Vagina (tissue), 2 donors: ENCODE results near the gene PSTK. TPM values are rescaled to one million over a fixed set of nuclear protein-coding genes. Genes with fewer than 3 reads are reported as not detected.

ENCODE experiments used
- DNase-seq, 2 donors: peaks; one replicate each; pipeline ENCODE4 v3.0.0-alpha.2; 2017; ENCODE audit errors: extremely low spot score in 2 of 2
- H3K27ac ChIP-seq: fragments of 200-600 bp; sonication (generic); one replicate; pipeline ENCODE4 v1.5.1; 2019
- H3K27me3 ChIP-seq: fragments of 200-600 bp; sonication (generic); one replicate; pipeline ENCODE4 v1.5.1; 2019
- H3K36me3 ChIP-seq, 2 donors: fragments of 200-600 bp; sonication (generic); one replicate each; pipeline ENCODE4 v1.5.1; 2017 to 2019
- H3K4me1 ChIP-seq: fragments of 200-600 bp; sonication (generic); one replicate; pipeline ENCODE4 v1.5.1; 2019
- H3K4me3 ChIP-seq, 2 donors: fragments of 200-600 bp; sonication (generic); 1 replicate in 1 of 2; 2 replicates in 1 of 2; pipeline ENCODE4 v1.5.1; 2016 to 2019
- H3K9me3 ChIP-seq: fragments of 200-600 bp; sonication (generic); one replicate; pipeline ENCODE4 v1.5.1; 2019
- POLR2A ChIP-seq, 2 donors: fragments of 450-650 bp; IDR thresholded peaks; one replicate each; pipeline ENCODE4 v1.6.1; 2017; ENCODE audit warnings: antibody characterized with exemption in 2 of 2, mild to moderate bottlenecking in 2 of 2, moderate library complexity in 2 of 2
- POLR2AphosphoS5 ChIP-seq, 2 donors: sonication (generic); formaldehyde crosslinking; IDR thresholded peaks; one replicate each; pipeline ENCODE4 v1.9.0; 2017; ENCODE audit warnings: antibody characterized with exemption in 2 of 2, mild to moderate bottlenecking in 2 of 2, low read depth in 1 of 2; ENCODE audit not compliant: insufficient read depth in 1 of 2
- intact Hi-C: fragments of 100-400 bp; cut with DNase I; formaldehyde crosslinking; loops from one replicate; pipeline ENCODE4 v1.15.1; 2023
- total RNA-seq: library from RNA; depleted of rRNA; stranded (reverse); fragments of >200 nt; gene quantifications from one replicate; pipeline ENCODE4 v1.2.3, GENCODE V29; 2016
- TF ChIP-seq, protein P1 (sequence below), 3 experiments: fragments of 450-650 bp in 2 of 3; fragments of 200-600 bp in 1 of 3; sonication (generic) in 1 of 3; IDR thresholded peaks; one replicate each; pipeline ENCODE4 v1.5.1; 2017 to 2019; ENCODE audit warnings: antibody characterized with exemption in 3 of 3, mild to moderate bottlenecking in 2 of 3, moderate library complexity in 2 of 3

Gene PSTK
- total RNA-seq, 1 donor from 2014 or later = 8.6 TPM

DNA sequence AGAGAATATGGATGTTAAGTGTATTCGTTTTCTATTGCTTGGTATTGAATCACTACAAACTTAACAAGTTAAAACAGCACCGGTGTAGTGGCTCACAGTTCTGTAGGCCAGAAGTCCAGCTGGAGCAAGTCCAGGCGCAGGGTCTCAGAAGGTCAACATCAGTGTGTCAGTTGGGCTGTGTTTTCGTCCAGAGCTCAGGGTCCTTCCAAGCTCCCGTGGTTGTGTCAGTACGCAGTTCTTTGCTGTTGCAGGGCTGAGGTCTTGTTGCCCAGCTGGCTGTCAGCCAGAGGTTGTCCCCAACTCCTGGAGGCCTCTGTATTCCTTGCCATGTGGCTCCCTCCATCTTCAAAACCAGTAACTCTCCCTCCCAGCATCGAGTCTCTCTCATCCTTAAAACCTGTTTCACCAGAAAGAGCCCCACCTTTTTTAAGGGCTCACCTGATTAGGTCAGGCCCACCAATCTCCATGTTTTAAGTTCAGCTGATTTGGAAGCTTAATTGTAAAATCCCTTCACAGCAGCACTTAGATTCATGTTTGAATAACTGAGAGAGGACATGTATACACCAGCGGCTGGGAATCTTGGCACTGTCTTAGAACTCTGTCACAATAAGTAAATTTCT is 55.4 kb downstream of the PSTK start:
- Histone ChIP-seq H3K27ac (no peak overlapping the region), H3K4me1 (no peaks in the 10 kb centered on the region), H3K9me3 (no peaks in the 10 kb centered on the region), H3K27me3 (no peaks in the 10 kb centered on the region), H3K36me3 (peaks cover 0 to 26% of the 10 kb centered on the region in 2 donors), H3K4me3 (no peak overlapping the region)
- TF ChIP-seq, protein P1, sequence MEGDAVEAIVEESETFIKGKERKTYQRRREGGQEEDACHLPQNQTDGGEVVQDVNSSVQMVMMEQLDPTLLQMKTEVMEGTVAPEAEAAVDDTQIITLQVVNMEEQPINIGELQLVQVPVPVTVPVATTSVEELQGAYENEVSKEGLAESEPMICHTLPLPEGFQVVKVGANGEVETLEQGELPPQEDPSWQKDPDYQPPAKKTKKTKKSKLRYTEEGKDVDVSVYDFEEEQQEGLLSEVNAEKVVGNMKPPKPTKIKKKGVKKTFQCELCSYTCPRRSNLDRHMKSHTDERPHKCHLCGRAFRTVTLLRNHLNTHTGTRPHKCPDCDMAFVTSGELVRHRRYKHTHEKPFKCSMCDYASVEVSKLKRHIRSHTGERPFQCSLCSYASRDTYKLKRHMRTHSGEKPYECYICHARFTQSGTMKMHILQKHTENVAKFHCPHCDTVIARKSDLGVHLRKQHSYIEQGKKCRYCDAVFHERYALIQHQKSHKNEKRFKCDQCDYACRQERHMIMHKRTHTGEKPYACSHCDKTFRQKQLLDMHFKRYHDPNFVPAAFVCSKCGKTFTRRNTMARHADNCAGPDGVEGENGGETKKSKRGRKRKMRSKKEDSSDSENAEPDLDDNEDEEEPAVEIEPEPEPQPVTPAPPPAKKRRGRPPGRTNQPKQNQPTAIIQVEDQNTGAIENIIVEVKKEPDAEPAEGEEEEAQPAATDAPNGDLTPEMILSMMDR (IDR thresholded peaks at IDR 0.05) = no peak
- TF ChIP-seq POLR2A (IDR thresholded peaks at IDR 0.05) = no peak
- no peak for TF ChIP-seq POLR2AphosphoS5 (IDR thresholded peaks at IDR 0.05; ENCODE audit: insufficient read depth in 1 of 2, low read depth in 1 of 2)
- no peak for DNase-seq
- intact Hi-C loops = no loop called here

DNA sequence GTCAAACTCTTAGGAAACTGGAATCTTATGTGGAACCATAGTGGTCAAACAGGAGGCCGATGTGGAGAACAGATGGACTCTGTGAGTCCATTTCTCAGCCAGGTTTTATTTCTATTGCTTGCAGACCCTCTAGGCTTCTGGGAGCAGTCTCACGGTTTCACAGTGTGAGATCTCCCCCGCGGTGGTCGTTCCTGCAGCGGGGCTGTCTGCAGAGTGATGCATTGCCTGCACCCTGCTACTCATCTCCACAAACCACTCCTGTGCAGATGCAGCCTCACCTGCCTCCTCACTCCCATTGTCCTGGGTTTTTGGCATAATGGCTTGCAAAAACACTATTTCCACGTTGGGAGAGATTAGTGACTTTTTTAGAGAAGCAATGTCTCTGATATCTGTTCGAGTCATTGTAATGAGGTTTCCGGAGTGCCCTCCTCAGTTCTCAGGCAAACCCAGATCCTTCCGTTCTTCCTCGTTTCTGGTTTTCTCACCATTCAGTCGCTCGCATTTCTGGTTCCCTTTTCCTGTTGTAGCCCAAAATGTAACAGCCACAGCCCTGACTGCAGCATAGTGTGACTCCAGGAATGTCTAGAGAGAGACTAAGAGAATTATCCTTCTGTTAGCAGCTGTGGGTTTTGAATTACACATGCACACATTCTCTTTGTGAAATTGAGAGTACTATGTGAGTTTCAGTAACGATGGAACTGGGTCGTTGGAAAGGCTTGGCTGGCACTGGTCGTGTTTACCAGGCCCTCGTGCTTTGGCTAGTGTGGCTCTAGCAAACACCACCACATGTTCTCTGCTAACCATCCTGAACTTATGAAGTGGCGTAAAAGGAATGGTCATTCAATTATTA is 58.8 kb downstream of the PSTK start:
- TF ChIP-seq, protein P1 (IDR thresholded peaks at IDR 0.05) = no peak
- TF ChIP-seq POLR2A (IDR thresholded peaks at IDR 0.05) (no peak), POLR2AphosphoS5 (IDR thresholded peaks at IDR 0.05; ENCODE audit: insufficient read depth in 1 of 2, low read depth in 1 of 2) (no peak)
- H3K27ac ChIP-seq = no peak overlapping the region
- H3K9me3 ChIP-seq = no peaks in the 10 kb centered on the region
- no peaks in the 10 kb centered on the region for H3K4me1 ChIP-seq
- H3K4me3 ChIP-seq = no peak overlapping the region
- peaks cover 0 to 26% of the 10 kb centered on the region in 2 donors for H3K36me3 ChIP-seq
- intact Hi-C loops = no loop called here
- no peak for DNase-seq
- no peaks in the 10 kb centered on the region for H3K27me3 ChIP-seq

DNA sequence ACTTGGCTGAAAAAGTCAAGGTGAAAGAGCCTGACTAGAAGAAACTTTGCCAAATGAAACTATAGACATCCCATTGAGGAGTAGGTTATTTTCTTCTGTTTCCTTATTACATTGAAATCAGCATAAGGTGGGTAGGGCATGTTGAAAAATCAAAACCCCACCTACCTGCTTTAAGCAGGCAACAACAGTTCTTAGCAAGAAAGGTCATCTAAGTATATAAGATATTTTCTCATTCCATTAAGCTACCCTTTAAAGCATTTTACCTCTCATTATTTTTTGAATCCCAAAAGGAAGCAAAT is 59.4 kb downstream of the PSTK start:
- Histone ChIP-seq H3K36me3 (peaks cover 0 to 22% of the 10 kb centered on the region in 2 donors), H3K27me3 (no peaks in the 10 kb centered on the region), H3K27ac (no peak overlapping the region), H3K4me3 (no peak overlapping the region), H3K4me1 (no peaks in the 10 kb centered on the region), H3K9me3 (no peaks in the 10 kb centered on the region)
- intact Hi-C loops = no loop called here
- no peak for DNase-seq
- TF ChIP-seq POLR2A (IDR thresholded peaks at IDR 0.05) (no peak), POLR2AphosphoS5 (IDR thresholded peaks at IDR 0.05; ENCODE audit: insufficient read depth in 1 of 2, low read depth in 1 of 2) (no peak)
- TF ChIP-seq, protein P1 (IDR thresholded peaks at IDR 0.05) = no peak

Other genes starting within 250 kb of the PSTK start
- gene CUZD1, start 134.5 kb upstream of the PSTK start, total RNA-seq = not detected
- not detected for gene FAM24B, start 100.8 kb upstream of the PSTK start, total RNA-seq
- not detected for gene FAM24A, start 69.8 kb upstream of the PSTK start, total RNA-seq
- gene C10orf88, start 26.2 kb upstream of the PSTK start, total RNA-seq = 5.6 TPM
- 9.6 TPM for gene IKZF5, start 28.4 kb downstream of the PSTK start, total RNA-seq
- 10.3 TPM for gene ACADSB, start 28.6 kb downstream of the PSTK start, total RNA-seq
- gene HMX3, start 155.6 kb downstream of the PSTK start, total RNA-seq = not detected
- gene HMX2, start 167.7 kb downstream of the PSTK start, total RNA-seq = not detected
- 128 TPM for gene BUB3, start 174.0 kb downstream of the PSTK start, total RNA-seq